HepG2 (cell line): ENCODE measurements around the gene COX14. TPM values are rescaled to one million over a fixed set of nuclear protein-coding genes. Genes with fewer than 3 reads are reported as not detected.

ENCODE experiments used
- ARNT ChIP-seq: fragments of 450-650 bp; IDR thresholded peaks from 2 replicates; pipeline ENCODE4 v1.6.1; 2017
- BCL3 ChIP-seq: sonication (generic); formaldehyde crosslinking; IDR thresholded peaks from 2 replicates; pipeline ENCODE4 v1.5.1; 2020; ENCODE audit warnings: mild to moderate bottlenecking, missing genetic modification reagents, moderate library complexity
- BCL6 ChIP-seq: IDR thresholded peaks from 2 replicates; pipeline ENCODE4 v1.6.1; 2016; ENCODE audit warnings: missing genetic modification reagents, missing compliant biosample characterization
- DMAP1 ChIP-seq: IDR thresholded peaks from 2 replicates; pipeline ENCODE4 v1.6.1; 2016
- FLYWCH1 ChIP-seq: sonication (generic); formaldehyde crosslinking; IDR thresholded peaks from 2 replicates; pipeline ENCODE4 v1.8.1; 2023; ENCODE audit warnings: mild to moderate bottlenecking, missing genetic modification reagents
- GABPB1 ChIP-seq: IDR thresholded peaks from 2 replicates; pipeline ENCODE4 v1.6.1; 2016; ENCODE audit warnings: mild to moderate bottlenecking, missing genetic modification reagents, moderate library complexity, missing compliant biosample characterization
- GATAD2A ChIP-seq: IDR thresholded peaks from 2 replicates; pipeline ENCODE4 v1.6.1; 2016
- HNRNPL ChIP-seq: fragments of 200-400 bp; formaldehyde crosslinking; IDR thresholded peaks from 2 replicates; pipeline ENCODE4 v1.6.1; 2017; ENCODE audit warnings: mild to moderate bottlenecking, low read depth, low read length
- JUND ChIP-seq: sonication (generic); formaldehyde crosslinking; IDR thresholded peaks from 2 replicates; pipeline ENCODE4 v1.8.0; 2022; ENCODE audit warnings: mild to moderate bottlenecking, missing genetic modification reagents
- MAZ ChIP-seq, 2 experiments: sonication (generic) in 1 of 2; formaldehyde crosslinking in 1 of 2; IDR thresholded peaks; 2 replicates each; pipeline versions ENCODE4 v1.5.0 to v1.6.1; 2012 to 2020; ENCODE audit warnings: low read depth in 2 of 2, mild to moderate bottlenecking in 2 of 2, borderline replicate concordance in 1 of 2, improper control_type of control experiment in 1 of 2, low read length in 1 of 2, missing genetic modification reagents in 1 of 2, moderate library complexity in 1 of 2
- MXD4 ChIP-seq: IDR thresholded peaks from 2 replicates; pipeline ENCODE4 v1.6.1; 2016; ENCODE audit warnings: mild to moderate bottlenecking, missing biosample characterization, missing genetic modification reagents
- MYPOP ChIP-seq: sonication (generic); formaldehyde crosslinking; IDR thresholded peaks from 2 replicates; pipeline ENCODE4 v1.8.1; 2023; ENCODE audit warnings: mild to moderate bottlenecking, moderate library complexity, missing genetic modification reagents
- POGZ ChIP-seq: sonication (generic); formaldehyde crosslinking; IDR thresholded peaks from 2 replicates; pipeline ENCODE4 v1.4.0; 2020; ENCODE audit warnings: mild to moderate bottlenecking, missing genetic modification reagents
- PPARG ChIP-seq: conservative IDR thresholded peaks from 2 replicates; pipeline ENCODE4 v1.6.1; 2016; ENCODE audit warnings: missing biosample characterization, missing genetic modification reagents
- PRPF4 ChIP-seq: fragments of 200-400 bp; formaldehyde crosslinking; IDR thresholded peaks from 2 replicates; pipeline ENCODE4 v1.6.1; 2016; ENCODE audit warnings: low read length, low read depth; ENCODE audit not compliant: poor library complexity, severe bottlenecking
- RARA ChIP-seq: IDR thresholded peaks from 2 replicates; pipeline ENCODE4 v1.6.1; 2016; ENCODE audit warnings: missing genetic modification reagents, missing compliant biosample characterization
- SALL2 ChIP-seq: sonication (generic); formaldehyde crosslinking; IDR thresholded peaks from 2 replicates; pipeline ENCODE4 v1.8.1; 2023; ENCODE audit warnings: mild to moderate bottlenecking, missing genetic modification reagents, inconsistent platforms
- SCMH1 ChIP-seq: sonication (generic); formaldehyde crosslinking; IDR thresholded peaks from 2 replicates; pipeline ENCODE4 v1.9.0; 2021; ENCODE audit warnings: missing genetic modification reagents, mild to moderate bottlenecking, borderline replicate concordance
- SIX4 ChIP-seq: sonication (generic); formaldehyde crosslinking; IDR thresholded peaks from 2 replicates; pipeline ENCODE4 v1.4.0; 2020; ENCODE audit warnings: missing genetic modification reagents
- SMAD3 ChIP-seq: sonication (generic); formaldehyde crosslinking; IDR thresholded peaks from 2 replicates; pipeline ENCODE4 v1.4.0; 2020; ENCODE audit warnings: missing genetic modification reagents
- SNAI1 ChIP-seq: sonication (generic); formaldehyde crosslinking; IDR thresholded peaks from 2 replicates; pipeline ENCODE4 v1.5.0; 2020; ENCODE audit warnings: mild to moderate bottlenecking, missing genetic modification reagents, borderline replicate concordance
- ZC3H13 ChIP-seq: sonication (generic); formaldehyde crosslinking; IDR thresholded peaks from 2 replicates; pipeline ENCODE4 v1.8.1; 2023; ENCODE audit warnings: mild to moderate bottlenecking, missing genetic modification reagents, moderate library complexity
- ZNF24 ChIP-seq: fragments of 450-650 bp; IDR thresholded peaks from 2 replicates; pipeline ENCODE4 v1.6.1; 2017; ENCODE audit warnings: antibody characterized with exemption, mild to moderate bottlenecking
- ZNF441 ChIP-seq: sonication (generic); formaldehyde crosslinking; IDR thresholded peaks from 2 replicates; pipeline ENCODE4 v1.7.0; 2021; ENCODE audit warnings: missing genetic modification reagents, borderline replicate concordance
- ZNF468 ChIP-seq: sonication (generic); formaldehyde crosslinking; IDR thresholded peaks from 2 replicates; pipeline ENCODE4 v1.8.0; 2022; ENCODE audit warnings: mild to moderate bottlenecking, moderate library complexity, missing genetic modification reagents
- ZNF530 ChIP-seq: sonication (generic); formaldehyde crosslinking; IDR thresholded peaks from 2 replicates; pipeline ENCODE4 v1.5.0; 2020; ENCODE audit warnings: low read depth, mild to moderate bottlenecking, missing genetic modification reagents
- ZNF839 ChIP-seq: sonication (generic); formaldehyde crosslinking; IDR thresholded peaks from 2 replicates; pipeline ENCODE4 v1.4.0; 2020; ENCODE audit warnings: missing genetic modification reagents, mild to moderate bottlenecking, borderline replicate concordance
- ZNF850 ChIP-seq: sonication (generic); formaldehyde crosslinking; conservative IDR thresholded peaks from 2 replicates; pipeline ENCODE4 v1.9.0; 2021; ENCODE audit warnings: mild to moderate bottlenecking, missing genetic modification reagents
- ZNF878 ChIP-seq: sonication (generic); formaldehyde crosslinking; IDR thresholded peaks from 2 replicates; pipeline ENCODE4 v1.8.1; 2023; ENCODE audit warnings: mild to moderate bottlenecking, missing genetic modification reagents, moderate library complexity
- polyA plus RNA-seq, 8 experiments: library from polyadenylated mRNA; depleted of rRNA in 3 of 8; stranded (reverse) in 7 of 8; unstranded in 1 of 8; fragments of >200 nt; fragmentation: Illumina TruSeq in 4 of 8; extraction: Trizol in 4 of 8; gene quantifications; 2 replicates each; pipeline versions ENCODE4 v1.2.1 to v1.2.3, GENCODE V29; 2011 to 2016; ENCODE audit warnings: low read depth in 4 of 8, missing spikeins in 1 of 8, mixed read lengths in 1 of 8; ENCODE audit not compliant: insufficient read depth in 1 of 8
- total RNA-seq, 5 experiments: library from RNA; depleted of rRNA; stranded (reverse); fragments of >200 nt; fragmentation: Illumina TruSeq; extraction: Trizol; gene quantifications; 2 replicates each; pipeline ENCODE4 v1.2.3, GENCODE V29; 2016; ENCODE audit warnings: low read depth in 1 of 5
- TF ChIP-seq, protein P1 (sequence below): sonication (generic); formaldehyde crosslinking; IDR thresholded peaks from 2 replicates; pipeline ENCODE4 v1.5.0; 2020; ENCODE audit warnings: missing genetic modification reagents

COX14 gene
- total and polyA plus RNA-seq, 2 of the 13 experiments (the other 11 are each of a cell fraction or from before 2014, with no cell fraction given), result 53.0 to 71.6 TPM

GRCh38 chr12:50074936-50075807 is 36.9 kb upstream of the COX14 start (continued):
- TF ChIP-seq DMAP1 (CRISPR knock-in tag) (no peak), SALL2 (CRISPR knock-in tag) (0 out of 2 replicates have a peak, but pooled peaks have one; percentile 73), ZNF530 (CRISPR knock-in tag) (no peak), ZNF441 (no peak), ZNF24 (no peak), ZNF850 (CRISPR knock-in tag) (no peak), SCMH1 (CRISPR knock-in tag) (no peak), SMAD3 (CRISPR knock-in tag) (peak; percentile 62; the same call in 1 of the 2 replicates), ZC3H13 (CRISPR knock-in tag) (no peak), MYPOP (CRISPR knock-in tag) (peak; percentile 76; the same call in 1 of the 2 replicates), SIX4 (CRISPR knock-in tag) (no peak), MXD4 (CRISPR knock-in tag) (no peak), PPARG (CRISPR knock-in tag) (0 out of 2 replicates have a peak, but pooled peaks have one; percentile 11), PRPF4 (no peak), BCL6 (no peak), POGZ (CRISPR knock-in tag) (no peak), JUND (CRISPR knock-in tag) (no peak), MAZ (IDR thresholded peaks at IDR 0.05; ENCODE audit: borderline replicate concordance, low read depth, low read length) (no peak), MAZ (CRISPR knock-in tag; IDR thresholded peaks at IDR 0.05; ENCODE audit: low read depth) (no peak), RARA (CRISPR knock-in tag) (no peak), FLYWCH1 (CRISPR knock-in tag) (no peak), ZNF878 (peak; percentile 81), ARNT (no peak), GATAD2A (CRISPR knock-in tag) (peak; percentile 76), BCL3 (CRISPR knock-in tag) (no peak), GABPB1 (peak; percentile 50), ZNF839 (CRISPR knock-in tag) (no peak), SNAI1 (CRISPR knock-in tag) (no peak), ZNF468 (CRISPR knock-in tag) (no peak), HNRNPL (no peak)
- TF ChIP-seq, protein P1, sequence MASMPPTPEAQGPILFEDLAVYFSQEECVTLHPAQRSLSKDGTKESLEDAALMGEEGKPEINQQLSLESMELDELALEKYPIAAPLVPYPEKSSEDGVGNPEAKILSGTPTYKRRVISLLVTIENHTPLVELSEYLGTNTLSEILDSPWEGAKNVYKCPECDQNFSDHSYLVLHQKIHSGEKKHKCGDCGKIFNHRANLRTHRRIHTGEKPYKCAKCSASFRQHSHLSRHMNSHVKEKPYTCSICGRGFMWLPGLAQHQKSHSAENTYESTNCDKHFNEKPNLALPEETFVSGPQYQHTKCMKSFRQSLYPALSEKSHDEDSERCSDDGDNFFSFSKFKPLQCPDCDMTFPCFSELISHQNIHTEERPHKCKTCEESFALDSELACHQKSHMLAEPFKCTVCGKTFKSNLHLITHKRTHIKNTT (CRISPR knock-in tag), result no peak
